ENCODE measurements around the gene FMNL3. TPM values are rescaled to one million over a fixed set of nuclear protein-coding genes. Genes with fewer than 3 reads are reported as not detected.

Gene FMNL3
- total and polyA plus RNA-seq, 8 donors, result 2.1 to 28.5 (median 8.3) TPM

- intact Hi-C loops (cut with DNase I; ENCODE audit: low total_unique reads), result no loop called here
- Histone ChIP-seq H3K9me3 (no peaks in the 10 kb centered on the region), H3K4me3 (no peak overlapping the region), H3K36me3 (no peaks in the 10 kb centered on the region), H3K27ac (peak overlapping the region; percentile 88 to 91 (median 89)), H3K4me1 (peaks cover 51 to 64% (median 54%) of the 10 kb centered on the region in 4 donors), H3K27me3 (no peaks in the 10 kb centered on the region)
- DNase-seq, result peak in 1 of 2 donors; percentile 36
- no peak for TF ChIP-seq POLR2AphosphoS5 (IDR thresholded peaks at IDR 0.05)
- TF ChIP-seq POLR2A (IDR thresholded peaks at IDR 0.05), result no peak
- no peak for TF ChIP-seq EP300 (IDR thresholded peaks at IDR 0.05)
- no peak for TF ChIP-seq CTCF (IDR thresholded peaks at IDR 0.05)
- 24 to 53% (median 49%) methylated on average over 5 of the region's 5 CpGs for WGBS, 5 donors
Measured at GRCh38 chr12:49672301-49673217, 34.6 kb downstream of the FMNL3 start.

GRCh38 chr12:49671031-49671765 is 36.0 kb downstream of the FMNL3 start:
- 43 to 48% (median 45%) methylated on average over 5 of the region's 5 CpGs for WGBS, 5 donors
- intact Hi-C loops (cut with DNase I; ENCODE audit: low total_unique reads), result no loop called here
- H3K4me3 ChIP-seq, result no peak overlapping the region
- H3K27me3 ChIP-seq, result no peaks in the 10 kb centered on the region
- TF ChIP-seq CTCF (IDR thresholded peaks at IDR 0.05) (no peak), POLR2A (IDR thresholded peaks at IDR 0.05) (no peak), POLR2AphosphoS5 (IDR thresholded peaks at IDR 0.05) (no peak), EP300 (IDR thresholded peaks at IDR 0.05) (no peak)
- peaks cover 51 to 64% (median 54%) of the 10 kb centered on the region in 4 donors for H3K4me1 ChIP-seq
- peak; percentile 54 for DNase-seq
- no peaks in the 10 kb centered on the region for H3K9me3 ChIP-seq
- peak overlapping the region; percentile 45 to 90 (median 89) for H3K27ac ChIP-seq
- peaks cover 0 to 4% (median 0%) of the 10 kb centered on the region in 4 donors for H3K36me3 ChIP-seq

GRCh38 chr12:49669796-49670195 is 37.4 kb downstream of the FMNL3 start:
- Histone ChIP-seq H3K27ac (peak overlapping the region in 2 of 5 donors; percentile 89 to 90), H3K4me3 (no peak overlapping the region), H3K27me3 (no peaks in the 10 kb centered on the region), H3K36me3 (peaks cover 0 to 4% (median 0%) of the 10 kb centered on the region in 4 donors), H3K9me3 (no peaks in the 10 kb centered on the region), H3K4me1 (peaks cover 48 to 67% (median 56%) of the 10 kb centered on the region in 4 donors)
- TF ChIP-seq POLR2A (IDR thresholded peaks at IDR 0.05) (no peak), EP300 (IDR thresholded peaks at IDR 0.05) (no peak), POLR2AphosphoS5 (IDR thresholded peaks at IDR 0.05) (no peak), CTCF (IDR thresholded peaks at IDR 0.05) (no peak)
- intact Hi-C loops (cut with DNase I; ENCODE audit: low total_unique reads), result no loop called here
- 73 to 94% (median 88%) methylated on average over 4 of the region's 4 CpGs for WGBS, 5 donors
- no peak for DNase-seq

GRCh38 chr12:49667325-49668090 is 39.7 kb downstream of the FMNL3 start:
- no peak for DNase-seq
- H3K36me3 ChIP-seq, result peaks cover 0 to 4% (median 0%) of the 10 kb centered on the region in 4 donors
- 83 to 97% (median 89%) methylated on average over 2 of the region's 2 CpGs for WGBS, 5 donors
- H3K27ac ChIP-seq, result no peak overlapping the region
- TF ChIP-seq POLR2A (IDR thresholded peaks at IDR 0.05) (no peak), EP300 (IDR thresholded peaks at IDR 0.05) (no peak), CTCF (IDR thresholded peaks at IDR 0.05) (no peak), POLR2AphosphoS5 (IDR thresholded peaks at IDR 0.05) (no peak)
- intact Hi-C loops (cut with DNase I; ENCODE audit: low total_unique reads), result no loop called here
- H3K4me3 ChIP-seq, result no peak overlapping the region
- no peaks in the 10 kb centered on the region for H3K27me3 ChIP-seq
- peaks cover 35 to 67% (median 55%) of the 10 kb centered on the region in 4 donors for H3K4me1 ChIP-seq
- H3K9me3 ChIP-seq, result no peaks in the 10 kb centered on the region
